HG03565 (cell line): Measurements from ENCODE around the gene TRIM68.

Experiments used
- ATAC-seq: cut with Tn5 transposase; IDR thresholded peaks from one replicate; pipeline ENCODE4 v1.9.1; 2021; ENCODE audit warnings: mild to moderate bottlenecking, moderate library complexity; ENCODE audit not compliant: unreplicated experiment

The TRIM68 gene

GRCh38 chr11:4606231-4607015 lies 1.6 kb downstream of the TRIM68 start:
- ATAC-seq, result no peak

- no peak for ATAC-seq
Observed at GRCh38 chr11:4605057-4605456, 3.0 kb downstream of the TRIM68 start.

GRCh38 chr11:4593739-4594138 lies 14.3 kb downstream of the TRIM68 start, which contains the start of gene OR52I1:
OR52I1 (plus strand) TSS chr11:4594039; CDS start chr11:4594039, 0 bp downstream.
- ATAC-seq, result no peak

GRCh38 chr11:4589017-4589416 lies 19.0 kb downstream of the TRIM68 start:
- no peak for ATAC-seq

- no peak for ATAC-seq
Observed at GRCh38 chr11:4581443-4581842, 26.6 kb downstream of the TRIM68 start, which contains the start of gene OR52I2. OR52I2 (plus strand) TSS chr11:4581743.

- no peak for ATAC-seq
Observed at GRCh38 chr11:4580124-4580523, 27.9 kb downstream of the TRIM68 start.

- ATAC-seq, result no peak
Observed at GRCh38 chr11:4578624-4579023, 29.4 kb downstream of the TRIM68 start.

- ATAC-seq, result no peak
Observed at GRCh38 chr11:4577761-4578160, 30.3 kb downstream of the TRIM68 start.

- ATAC-seq, result no peak
Observed at GRCh38 chr11:4576880-4577279, 31.2 kb downstream of the TRIM68 start.

- no peak for ATAC-seq
Observed at GRCh38 chr11:4569075-4569474, 39.0 kb downstream of the TRIM68 start.

- ATAC-seq, result no peak
Observed at GRCh38 chr11:4565371-4565770, 42.7 kb downstream of the TRIM68 start.

GRCh38 chr11:4560467-4560866 lies 47.6 kb downstream of the TRIM68 start:
- no peak for ATAC-seq

- ATAC-seq, result no peak
Observed at GRCh38 chr11:4559527-4560440, 48.2 kb downstream of the TRIM68 start.

GRCh38 chr11:4551346-4551979 lies 56.6 kb downstream of the TRIM68 start:
- ATAC-seq, result no peak
